PC-9 (cell line): Measurements from ENCODE around the gene TBX10. TPM values are rescaled to one million over a fixed set of nuclear protein-coding genes. Genes with fewer than 3 reads are reported as not detected.

Experiments
- BruUV-seq: library from RNA; stranded (reverse); fragments of 400-500 nt; replicated peaks from 2 replicates; lab custom pipeline; 2021; lab: Mats Ljungman, UMichigan
- CTCF ChIA-PET: fragments of 300-600 bp; sonication (Branson Sonifier 250); formaldehyde crosslinking; loops from one replicate; lab custom pipeline; 2022; ENCODE audit warnings: antibody characterized with exemption; lab: Charles Lee
- POLR2A ChIA-PET: fragments of 300-600 bp; sonication (Branson Sonifier 250); formaldehyde crosslinking; loops from one replicate; lab custom pipeline; 2022; ENCODE audit warnings: antibody characterized with exemption; ENCODE audit not compliant: unreplicated experiment; lab: Charles Lee
- DNase-seq, 2 experiments: peaks; one replicate each; pipeline versions ENCODE4 v3.0.0 to v3.0.0-alpha.2; 2015 to 2022; ENCODE audit warnings: mixed read lengths in 1 of 2
- H2AFZ ChIP-seq: fragments of 200-600 bp; sonication (generic); 2 replicates; pipeline ENCODE4 v1.8.1; 2017; ENCODE audit warnings: antibody characterized with exemption
- H3F3A ChIP-seq: fragments of 200-600 bp; sonication (generic); 2 replicates; pipeline ENCODE4 v1.8.1; 2017; ENCODE audit warnings: antibody characterized with exemption, mild to moderate bottlenecking, low read depth; ENCODE audit not compliant: insufficient read depth
- H3K27ac ChIP-seq: fragments of 200-600 bp; sonication (generic); 2 replicates; pipeline ENCODE4 v1.6.1; 2016; ENCODE audit warnings: mixed run types
- H3K27me3 ChIP-seq: fragments of 200-600 bp; sonication (generic); 2 replicates; pipeline ENCODE4 v1.6.1; 2016; ENCODE audit warnings: low read depth, mixed run types; ENCODE audit not compliant: insufficient read depth
- H3K36me3 ChIP-seq: fragments of 200-600 bp; sonication (generic); 2 replicates; pipeline ENCODE4 v1.6.1; 2016; ENCODE audit warnings: low read depth, mixed run types
- H3K4me1 ChIP-seq: fragments of 200-600 bp; sonication (generic); replicated peaks from 2 replicates; pipeline ENCODE4 v1.6.1; 2016; ENCODE audit warnings: mixed run types; ENCODE audit not compliant: insufficient read depth
- H3K4me2 ChIP-seq: fragments of 200-600 bp; sonication (generic); 2 replicates; pipeline ENCODE4 v1.6.1; 2017; ENCODE audit warnings: mixed run types
- H3K4me3 ChIP-seq: fragments of 200-600 bp; sonication (generic); 2 replicates; pipeline ENCODE4 v1.6.1; 2016; ENCODE audit warnings: mixed run types
- H3K79me2 ChIP-seq: fragments of 200-600 bp; sonication (generic); 2 replicates; pipeline ENCODE4 v1.6.1; 2017; ENCODE audit warnings: low read depth, mixed run types
- H3K9me2 ChIP-seq: fragments of 200-600 bp; sonication (generic); 2 replicates; pipeline ENCODE4 v1.8.1; 2017; ENCODE audit warnings: mild to moderate bottlenecking; ENCODE audit not compliant: insufficient read depth
- H3K9me3 ChIP-seq: fragments of 200-600 bp; sonication (generic); 2 replicates; pipeline ENCODE4 v1.8.1; 2016; ENCODE audit warnings: low read depth; ENCODE audit not compliant: insufficient read depth
- H4K20me1 ChIP-seq: fragments of 200-600 bp; sonication (generic); 2 replicates; pipeline ENCODE4 v1.8.1; 2017; ENCODE audit not compliant: insufficient read depth
- EZH2 ChIP-seq: fragments of 200-600 bp; sonication (generic); IDR thresholded peaks from 2 replicates; pipeline ENCODE4 v1.8.0; 2017; ENCODE audit warnings: antibody characterized with exemption, low read depth
- intact Hi-C: fragments of 100-400 bp; cut with micrococcal nuclease; formaldehyde crosslinking; loops from one replicate; pipeline ENCODE4 v1.10.0; 2022; ENCODE audit not compliant: unreplicated experiment
- total RNA-seq: library from RNA; stranded (reverse); gene quantifications from 2 replicates; pipeline ENCODE4 v1.2.3, GENCODE V29; 2021
- TF ChIP-seq, protein P1 (sequence below): fragments of 200-600 bp; sonication (generic); conservative IDR thresholded peaks from 2 replicates; pipeline ENCODE4 v1.6.1; 2017; ENCODE audit warnings: mixed run types, antibody characterized with exemption, mild to moderate bottlenecking, moderate library complexity

Gene TBX10
- total RNA-seq, 1 experiment from 2014 or later: not detected

GRCh38 chr11:67617243-67617953 is 22.2 kb downstream of the TBX10 start:
- H3K79me2 ChIP-seq: no peaks in the 10 kb centered on the region
- H3K36me3 ChIP-seq: no peaks in the 10 kb centered on the region
- H4K20me1 ChIP-seq: no peaks in the 10 kb centered on the region
- H3K4me1 ChIP-seq: no peaks in the 10 kb centered on the region
- no peak overlapping the region for H3K27ac ChIP-seq
- CTCF ChIA-PET: interaction anchor here (0.7 kb wide), 1 partner anchor 289 kb away, joined by 3 read pairs; no protein-coding TSS in a partner anchor
- POLR2A ChIA-PET: interaction anchor here (0.6 kb wide), 2 partner anchors 32 to 186 kb away, joined by 3 to 8 read pairs; no protein-coding TSS in a partner anchor
- H3K9me3 ChIP-seq: no peaks in the 10 kb centered on the region
- no TSS peak for BruUV-seq
- intact Hi-C loops: no loop called here
- H3K9me2 ChIP-seq: no peaks in the 10 kb centered on the region
- no peak overlapping the region for H3K4me3 ChIP-seq
- peaks cover 4% of the 10 kb centered on the region; the same call in 1 of the 2 replicates for H3F3A ChIP-seq
- H3K4me2 ChIP-seq: no peak overlapping the region
- H2AFZ ChIP-seq: no peak overlapping the region
- no peak for TF ChIP-seq EZH2
- TF ChIP-seq, protein P1, sequence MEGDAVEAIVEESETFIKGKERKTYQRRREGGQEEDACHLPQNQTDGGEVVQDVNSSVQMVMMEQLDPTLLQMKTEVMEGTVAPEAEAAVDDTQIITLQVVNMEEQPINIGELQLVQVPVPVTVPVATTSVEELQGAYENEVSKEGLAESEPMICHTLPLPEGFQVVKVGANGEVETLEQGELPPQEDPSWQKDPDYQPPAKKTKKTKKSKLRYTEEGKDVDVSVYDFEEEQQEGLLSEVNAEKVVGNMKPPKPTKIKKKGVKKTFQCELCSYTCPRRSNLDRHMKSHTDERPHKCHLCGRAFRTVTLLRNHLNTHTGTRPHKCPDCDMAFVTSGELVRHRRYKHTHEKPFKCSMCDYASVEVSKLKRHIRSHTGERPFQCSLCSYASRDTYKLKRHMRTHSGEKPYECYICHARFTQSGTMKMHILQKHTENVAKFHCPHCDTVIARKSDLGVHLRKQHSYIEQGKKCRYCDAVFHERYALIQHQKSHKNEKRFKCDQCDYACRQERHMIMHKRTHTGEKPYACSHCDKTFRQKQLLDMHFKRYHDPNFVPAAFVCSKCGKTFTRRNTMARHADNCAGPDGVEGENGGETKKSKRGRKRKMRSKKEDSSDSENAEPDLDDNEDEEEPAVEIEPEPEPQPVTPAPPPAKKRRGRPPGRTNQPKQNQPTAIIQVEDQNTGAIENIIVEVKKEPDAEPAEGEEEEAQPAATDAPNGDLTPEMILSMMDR: no peak
- no peak for DNase-seq
- H3K27me3 ChIP-seq: no peaks in the 10 kb centered on the region

DNA sequence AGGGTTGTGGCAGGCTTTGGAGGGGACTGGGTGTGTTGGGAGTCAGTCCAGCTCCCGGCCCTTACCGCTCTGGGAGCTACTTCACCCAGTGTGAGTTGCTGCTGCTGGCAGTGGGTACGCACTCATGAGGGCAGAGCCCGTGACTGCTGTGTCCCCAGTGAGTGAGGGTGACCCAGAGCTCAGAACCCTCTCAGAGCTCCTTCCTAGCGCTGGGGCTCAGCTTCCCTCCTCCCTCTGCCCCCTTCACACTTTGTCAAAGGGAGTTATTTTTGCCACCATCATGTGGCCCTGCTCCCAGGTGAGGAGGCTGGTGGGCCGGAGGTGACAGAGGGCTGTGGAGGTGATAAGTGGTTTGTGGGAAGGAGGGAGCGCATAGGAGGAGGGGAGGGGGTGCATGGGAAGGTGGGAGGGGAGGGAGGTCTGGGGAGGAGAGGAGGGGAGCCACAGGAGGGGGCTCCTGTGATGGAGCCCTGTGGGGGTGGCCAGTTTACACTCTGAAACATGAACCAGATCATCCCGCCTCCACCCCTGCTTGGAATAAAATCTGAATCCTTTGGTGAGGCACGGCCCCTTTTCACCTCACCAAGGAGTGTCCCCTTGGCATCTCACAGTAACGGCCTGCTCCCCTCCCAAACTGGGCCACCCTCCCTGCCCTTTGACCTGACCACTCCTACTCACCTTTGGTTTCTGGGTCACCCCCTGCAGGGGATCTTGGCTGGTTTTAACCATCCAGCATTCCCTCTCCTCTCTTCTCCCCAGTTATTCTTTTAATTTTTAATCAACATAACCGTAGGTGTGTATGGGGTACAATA is 22.9 kb downstream of the TBX10 start:
- Histone ChIP-seq H3K4me1 (no peaks in the 10 kb centered on the region), H3F3A (peaks cover 4% of the 10 kb centered on the region; the same call in 1 of the 2 replicates), H4K20me1 (no peaks in the 10 kb centered on the region), H3K27ac (no peak overlapping the region), H3K4me3 (no peak overlapping the region), H3K36me3 (no peaks in the 10 kb centered on the region), H3K9me2 (no peaks in the 10 kb centered on the region), H3K9me3 (no peaks in the 10 kb centered on the region), H3K4me2 (no peak overlapping the region), H3K27me3 (no peaks in the 10 kb centered on the region), H2AFZ (no peak overlapping the region), H3K79me2 (no peaks in the 10 kb centered on the region)
- POLR2A ChIA-PET: interaction anchor here (0.6 kb wide), 1 partner anchor 33 kb away, joined by 8 read pairs; no protein-coding TSS in a partner anchor
- no peak for TF ChIP-seq EZH2
- TF ChIP-seq, protein P1: no peak
- no peak for DNase-seq
- CTCF ChIA-PET: interaction anchor here (1.0 kb wide), 1 partner anchor 44 kb away, joined by 5 read pairs; no protein-coding TSS in a partner anchor
- intact Hi-C loops: no loop called here
- no TSS peak for BruUV-seq

GRCh38 chr11:67615728-67616430 is 23.7 kb downstream of the TBX10 start:
- BruUV-seq: no TSS peak
- no peaks in the 10 kb centered on the region for H3K36me3 ChIP-seq
- no peak overlapping the region for H3K4me3 ChIP-seq
- intact Hi-C loops: no loop called here
- H3K27ac ChIP-seq: no peak overlapping the region
- no peak overlapping the region for H3K4me2 ChIP-seq
- no peaks in the 10 kb centered on the region for H3K79me2 ChIP-seq
- CTCF ChIA-PET: interaction anchor here (1.0 kb wide), 1 partner anchor 43 kb away, joined by 5 read pairs; no protein-coding TSS in a partner anchor
- H3K9me2 ChIP-seq: no peaks in the 10 kb centered on the region
- no peak for DNase-seq
- H3K9me3 ChIP-seq: no peaks in the 10 kb centered on the region
- H3K27me3 ChIP-seq: no peaks in the 10 kb centered on the region
- POLR2A ChIA-PET: no interaction called here
- H3F3A ChIP-seq: peaks cover 4% of the 10 kb centered on the region; the same call in 1 of the 2 replicates
- no peaks in the 10 kb centered on the region for H3K4me1 ChIP-seq
- H4K20me1 ChIP-seq: no peaks in the 10 kb centered on the region
- H2AFZ ChIP-seq: no peak overlapping the region
- TF ChIP-seq, protein P1: peak; percentile 24; the same call in 1 of the 2 replicates
- TF ChIP-seq EZH2: no peak
